Measurements from ENCODE around the gene CADPS2.

The CADPS2 gene

GRCh38 chr7:122768827-122769226, 117.4 kb downstream of the CADPS2 start:
- no peak for DNase-seq (ENCODE audit: low read depth)

- no peak for DNase-seq (ENCODE audit: low read depth)
Observed at GRCh38 chr7:122767339-122767738, 118.9 kb downstream of the CADPS2 start.

DNA sequence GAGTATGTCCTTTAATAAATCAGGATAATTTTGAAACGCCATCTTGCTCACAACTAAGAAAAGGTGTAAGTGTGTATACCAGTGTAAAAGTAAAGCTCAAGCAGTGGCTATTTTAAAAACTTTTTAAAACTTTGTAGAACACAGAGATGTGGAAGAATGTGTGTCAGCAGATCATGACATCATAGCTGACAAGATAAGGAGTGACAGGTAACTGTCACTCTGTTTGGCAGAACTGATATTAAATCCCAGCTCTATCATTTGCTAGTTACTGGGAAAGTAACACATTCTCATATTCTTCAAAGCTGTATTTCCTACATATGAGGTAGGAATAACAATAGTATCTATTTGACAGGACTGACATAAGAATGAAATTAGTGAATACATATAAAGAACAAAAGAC, 119.7 kb downstream of the CADPS2 start:
- DNase-seq (ENCODE audit: low read depth): no peak

GRCh38 chr7:122764902-122765301, 121.4 kb downstream of the CADPS2 start:
- DNase-seq (ENCODE audit: low read depth): no peak

- no peak for DNase-seq (ENCODE audit: low read depth)
Observed at GRCh38 chr7:122764020-122764419, 122.2 kb downstream of the CADPS2 start.

GRCh38 chr7:122762071-122762470, 124.2 kb downstream of the CADPS2 start:
- DNase-seq (ENCODE audit: low read depth): no peak

DNA sequence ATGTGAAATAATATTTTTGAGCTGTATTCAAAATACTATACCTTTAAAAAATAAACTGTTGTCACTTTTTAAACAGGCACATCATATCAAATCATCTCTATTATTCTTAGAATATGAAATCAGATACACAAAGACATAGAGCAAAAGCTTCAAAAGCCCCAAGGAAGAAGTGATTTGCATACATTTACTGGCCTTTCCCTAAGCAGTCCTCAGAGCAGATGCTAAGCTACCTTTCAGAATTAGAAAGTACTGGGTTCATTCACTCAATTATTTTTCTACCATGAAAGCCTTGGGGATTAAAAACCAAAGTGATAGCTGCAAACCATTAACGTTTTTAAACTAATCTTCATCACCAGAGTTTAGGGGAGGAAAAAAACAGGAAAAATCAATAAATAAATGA, 127.8 kb downstream of the CADPS2 start:
- no peak for DNase-seq (ENCODE audit: low read depth)

GRCh38 chr7:122756860-122757259, 129.4 kb downstream of the CADPS2 start:
- no peak for DNase-seq (ENCODE audit: low read depth)

DNA sequence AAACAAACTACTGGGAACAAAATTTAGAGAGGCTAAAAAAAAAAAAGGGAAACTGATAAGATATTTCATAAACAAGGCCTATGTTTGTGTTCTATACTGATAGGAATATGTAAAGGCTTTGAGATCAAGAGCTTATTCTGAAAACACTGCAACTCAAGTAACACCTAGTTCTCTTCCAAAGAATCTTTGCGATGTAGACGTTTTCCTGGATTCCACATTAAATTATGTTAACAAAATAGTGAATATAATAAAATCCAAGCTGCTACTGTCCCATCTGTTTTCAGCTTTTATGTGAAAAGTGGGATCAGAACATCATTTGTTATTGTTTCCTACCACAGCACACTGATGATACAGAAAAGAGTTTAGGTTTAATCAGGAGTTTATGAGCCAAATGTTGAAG, 130.6 kb downstream of the CADPS2 start:
- DNase-seq (ENCODE audit: low read depth): no peak

DNA sequence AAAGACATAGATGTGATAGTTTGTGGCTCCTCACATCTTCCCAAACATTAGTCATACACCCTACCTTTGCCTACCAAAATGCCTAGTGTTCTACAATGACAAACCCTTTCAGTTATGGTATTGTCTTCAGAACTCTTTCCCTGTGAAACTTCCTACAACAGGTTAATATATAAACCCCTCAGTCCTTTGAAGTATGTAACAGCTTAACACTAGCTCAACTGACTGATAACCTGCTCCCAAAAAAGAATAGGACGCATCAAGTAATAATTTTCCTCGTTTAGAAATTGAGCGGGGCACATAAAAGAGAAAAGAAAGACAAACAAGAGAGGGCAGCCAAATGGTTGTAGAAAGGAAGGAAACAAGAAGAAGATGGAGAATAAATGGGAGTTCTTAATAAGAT, 133.7 kb downstream of the CADPS2 start:
- DNase-seq (ENCODE audit: low read depth): no peak

DNA sequence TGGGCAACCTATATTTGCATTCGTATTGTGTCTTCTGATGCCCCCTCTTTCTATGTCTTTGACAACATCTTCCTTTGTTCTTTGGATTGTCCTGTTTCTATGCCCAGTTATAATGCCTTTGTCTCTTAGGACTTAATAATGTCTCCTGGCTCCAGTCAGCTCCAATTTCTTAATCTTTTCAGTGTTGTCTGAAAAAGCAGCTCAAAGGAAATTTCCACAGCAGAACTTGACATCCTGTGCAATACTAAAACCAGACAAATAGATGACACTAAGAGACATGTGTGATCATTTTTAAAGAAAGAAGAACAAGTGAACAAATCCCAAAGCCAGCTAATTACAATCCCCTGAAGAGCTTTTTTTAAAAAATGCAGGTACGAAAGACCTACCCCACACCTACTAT, 135.9 kb downstream of the CADPS2 start:
- no peak for DNase-seq (ENCODE audit: low read depth)

DNA sequence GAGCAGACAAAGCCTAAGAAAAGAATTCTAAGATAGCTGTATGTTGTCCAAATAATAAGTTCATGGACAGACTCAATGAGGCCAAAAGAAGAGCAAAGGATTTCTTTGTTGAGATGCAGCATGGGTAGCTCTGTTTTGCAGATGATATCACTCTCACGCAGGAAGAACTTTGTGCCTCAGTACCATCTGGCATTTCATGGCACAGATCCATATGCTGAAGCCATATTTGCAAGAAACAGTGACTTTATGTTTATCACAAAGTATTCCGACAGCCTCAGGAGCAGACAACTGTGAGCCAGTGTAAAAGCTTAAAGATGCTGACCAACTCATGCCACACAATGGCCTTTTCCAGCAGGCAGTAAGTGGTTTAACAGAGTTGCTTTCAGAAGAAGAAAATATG, 138.1 kb downstream of the CADPS2 start:
- DNase-seq (ENCODE audit: low read depth): no peak

- no peak for DNase-seq (ENCODE audit: low read depth)
Observed at GRCh38 chr7:122746948-122747347, 139.3 kb downstream of the CADPS2 start.

GRCh38 chr7:122743211-122743610, 143.0 kb downstream of the CADPS2 start:
- DNase-seq (ENCODE audit: low read depth): no peak

GRCh38 chr7:122738947-122739346, 147.3 kb downstream of the CADPS2 start:
- no peak for DNase-seq (ENCODE audit: low read depth)

DNA sequence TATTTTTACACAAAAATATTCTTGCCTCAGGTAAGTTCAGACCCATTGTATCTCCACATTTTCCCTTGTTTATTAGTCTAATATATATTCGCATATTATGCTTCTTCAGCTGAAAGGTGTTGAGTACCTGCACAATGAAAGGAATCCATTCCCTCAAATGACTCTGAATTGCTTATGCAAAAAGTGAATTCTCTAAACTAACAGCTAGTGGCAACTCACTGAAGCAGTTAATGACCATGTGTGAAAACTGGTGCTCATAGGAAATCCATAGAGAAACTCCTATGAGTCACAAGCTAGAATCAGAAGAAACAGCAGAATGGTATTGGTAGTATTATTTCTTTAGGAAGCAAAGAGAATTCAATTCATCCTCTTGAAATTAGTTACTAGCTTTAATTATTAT, 150.1 kb downstream of the CADPS2 start:
- DNase-seq (ENCODE audit: low read depth): no peak

DNA sequence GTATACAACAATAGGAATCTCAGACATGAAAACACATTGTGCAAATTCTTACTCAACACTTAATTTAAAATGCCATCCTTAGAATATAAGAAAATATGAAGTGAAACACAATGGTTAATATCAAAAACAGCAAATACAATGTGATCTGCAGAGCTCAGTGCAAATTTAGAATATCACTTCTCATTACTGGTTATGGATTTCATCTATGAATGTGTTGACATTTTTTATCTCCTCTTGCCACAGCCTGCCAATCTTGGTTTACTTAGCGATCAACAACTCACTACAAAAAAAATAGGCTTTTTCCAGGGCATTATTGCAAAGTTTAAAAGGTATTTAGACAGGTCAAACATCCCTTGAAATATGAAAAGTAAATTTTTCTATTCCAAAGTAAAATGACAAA, 158.5 kb downstream of the CADPS2 start:
- no peak for DNase-seq (ENCODE audit: low read depth)

- DNase-seq (ENCODE audit: low read depth): no peak
Observed at GRCh38 chr7:122727354-122727753, 158.9 kb downstream of the CADPS2 start.

DNA sequence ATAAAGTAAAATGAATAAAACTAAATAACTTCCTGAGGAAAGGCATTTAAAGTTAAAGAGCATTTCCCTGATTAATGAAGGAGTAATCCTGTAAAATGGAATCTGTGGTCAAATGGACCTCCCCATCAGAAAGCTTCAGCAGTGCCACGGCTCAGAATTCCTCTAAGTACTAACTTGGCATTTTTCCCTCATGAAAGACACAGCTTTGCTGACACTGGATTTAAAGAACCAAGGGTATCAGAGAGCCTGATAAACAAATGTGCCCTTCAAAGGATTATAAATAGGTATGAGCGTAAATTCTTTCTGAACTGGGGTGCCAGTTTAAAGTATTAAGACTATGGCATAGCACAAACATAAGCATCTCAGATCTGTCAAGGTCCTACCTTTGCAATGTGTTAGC, 159.4 kb downstream of the CADPS2 start:
- DNase-seq (ENCODE audit: low read depth): no peak

DNA sequence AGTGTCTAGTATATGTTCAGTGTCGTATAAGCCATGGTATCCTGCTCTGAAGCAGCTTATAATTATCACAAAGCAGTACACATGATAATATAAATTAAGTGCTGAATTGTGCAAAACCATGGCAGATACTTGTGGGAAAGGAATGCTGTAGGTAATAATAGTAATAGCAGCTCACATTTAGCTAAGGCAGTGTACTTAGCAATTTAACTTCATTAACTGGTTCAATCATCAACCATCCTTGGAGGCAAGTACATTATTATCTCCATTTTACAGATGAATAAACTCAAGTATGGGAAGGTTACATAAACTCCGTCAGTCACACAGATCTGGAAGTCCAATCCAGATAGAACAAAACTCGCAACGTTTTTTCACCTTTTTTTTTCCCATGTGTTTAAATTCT, 161.9 kb downstream of the CADPS2 start:
- no peak for DNase-seq (ENCODE audit: low read depth)

DNA sequence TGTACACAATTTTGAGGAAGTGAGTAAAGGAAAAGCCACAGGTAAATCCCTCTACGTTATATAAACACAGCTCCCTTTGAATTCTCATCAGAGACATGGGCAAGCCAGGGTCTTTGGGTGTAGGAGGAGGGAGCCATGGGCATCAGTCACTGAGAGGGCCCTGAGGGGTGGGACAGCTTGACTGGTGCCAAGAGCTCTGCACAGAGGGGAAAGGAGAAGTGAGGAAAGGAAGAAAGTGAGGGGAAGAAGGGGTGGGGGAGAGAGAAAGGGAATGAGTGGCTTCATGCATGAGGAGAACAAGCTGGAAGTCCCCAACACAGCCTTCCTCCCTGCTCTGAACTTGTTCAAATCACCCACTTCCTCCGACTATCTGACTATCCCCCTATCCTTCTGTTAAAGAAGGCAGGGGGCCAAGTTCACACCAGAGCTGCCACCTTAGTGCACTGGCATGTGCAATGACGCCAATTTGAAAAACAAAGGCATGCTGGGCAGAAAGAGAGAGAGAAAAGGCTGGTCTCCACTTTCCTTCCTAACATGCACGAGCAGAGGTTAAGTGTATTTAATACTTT, 167.2 kb downstream of the CADPS2 start:
- no peak for DNase-seq (ENCODE audit: low read depth)

GRCh38 chr7:122717356-122718089, 168.7 kb downstream of the CADPS2 start:
- no peak for DNase-seq (ENCODE audit: low read depth)

DNA sequence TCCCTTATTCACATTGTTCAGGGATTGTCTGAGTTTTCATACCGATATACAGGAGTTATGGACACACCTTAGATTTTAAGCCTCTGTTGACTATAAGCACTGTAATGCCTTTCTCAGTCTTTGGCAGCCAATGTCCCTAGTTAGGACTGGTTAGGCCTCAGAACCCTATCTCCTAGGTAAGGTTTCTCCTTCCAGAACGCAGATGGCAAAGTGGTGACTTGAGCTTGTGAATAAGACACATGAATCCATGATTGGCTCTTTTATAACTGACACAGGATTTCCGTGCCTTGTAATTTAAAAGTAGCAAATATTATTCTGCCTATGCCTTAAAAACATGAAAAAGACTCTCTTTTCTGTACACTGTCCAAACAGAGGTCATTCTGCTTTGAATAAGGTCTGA, 171.1 kb downstream of the CADPS2 start:
- DNase-seq (ENCODE audit: low read depth): no peak

DNA sequence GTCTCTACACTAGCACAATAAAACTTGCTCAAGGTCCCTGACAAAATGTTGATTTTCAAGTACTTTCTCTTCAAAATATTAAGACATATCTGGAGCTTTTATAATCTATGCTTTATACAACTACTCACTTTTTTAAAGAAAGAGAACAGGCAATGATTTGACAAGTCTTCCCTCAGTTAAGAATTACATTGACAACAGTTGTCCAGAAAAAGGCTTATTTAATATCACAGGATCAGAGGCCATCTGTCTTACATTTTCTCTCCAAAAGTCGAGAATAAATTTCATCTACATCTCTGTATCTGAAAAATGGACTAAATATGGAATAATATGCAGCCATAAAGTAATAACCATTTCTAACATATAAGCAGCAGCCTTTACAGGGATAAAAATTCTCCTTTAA, 175.3 kb downstream of the CADPS2 start:
- DNase-seq (ENCODE audit: low read depth): no peak
